IMR-90 (cell line): ENCODE measurements around the gene TP53I11. TPM values are rescaled to one million over a fixed set of nuclear protein-coding genes. Genes with fewer than 3 reads are reported as not detected.

ENCODE experiments used
- ATAC-seq: fragments of 200-7000 bp; cut with Tn5 transposase; 2 replicates; pipeline ENCODE4 v1.9.1; 2020; ENCODE audit warnings: low read depth, mild to moderate bottlenecking, moderate library complexity
- BruUV-seq: library from RNA; stranded (reverse); fragments of 400-500 nt; replicated peaks from 2 replicates; lab custom pipeline; 2021; lab: Mats Ljungman, UMichigan
- CTCF ChIA-PET: fragments of 300-600 bp; formaldehyde crosslinking; extraction: SDS; loops from one replicate; lab custom pipeline; 2021; ENCODE audit warnings: antibody characterized with exemption; lab: Yijun Ruan, JAX
- POLR2A ChIA-PET: fragments of 300-600 bp; sonication (Branson Sonifier 250); formaldehyde crosslinking; loops from one replicate; lab custom pipeline; 2022; ENCODE audit warnings: antibody characterized with exemption; ENCODE audit not compliant: unreplicated experiment; lab: Charles Lee
- DNase-seq: peaks from one replicate; pipeline ENCODE4 v3.0.0; 2013
- H2AFZ ChIP-seq: replicated peaks from 2 replicates; pipeline ENCODE3; 2013; ENCODE audit warnings: low read length, mild to moderate bottlenecking; ENCODE audit not compliant: poor library complexity
- H2AK5ac ChIP-seq: 2 replicates; pipeline ENCODE4 v1.6.1; 2013; ENCODE audit warnings: low read depth, low read length, inconsistent platforms
- H2AK9ac ChIP-seq: replicated peaks from 2 replicates; pipeline ENCODE3; 2013; ENCODE audit warnings: mild to moderate bottlenecking, low read depth, low read length, moderate library complexity; ENCODE audit not compliant: poor library complexity
- H2BK120ac ChIP-seq: 2 replicates; pipeline ENCODE4 v1.6.1; 2013; ENCODE audit warnings: low read depth, low read length, inconsistent platforms
- H2BK15ac ChIP-seq: 3 replicates; pipeline ENCODE4 v1.6.1; 2013; ENCODE audit warnings: low read depth, low read length, inconsistent platforms
- H2BK20ac ChIP-seq: 2 replicates; pipeline ENCODE4 v1.6.1; 2013; ENCODE audit warnings: low read depth, mild to moderate bottlenecking, inconsistent platforms, low read length, moderate library complexity
- H2BK5ac ChIP-seq: 2 replicates; pipeline ENCODE4 v1.6.1; 2013; ENCODE audit warnings: mild to moderate bottlenecking, low read depth, low read length, inconsistent platforms; ENCODE audit not compliant: poor library complexity, severe bottlenecking
- H3K14ac ChIP-seq: replicated peaks from 2 replicates; pipeline ENCODE4 v1.6.1; 2013; ENCODE audit warnings: low read depth, low read length, inconsistent platforms
- H3K18ac ChIP-seq: 2 replicates; pipeline ENCODE4 v1.6.1; 2013; ENCODE audit warnings: low read depth, low read length, control low read depth
- H3K23ac ChIP-seq: 2 replicates; pipeline ENCODE4 v1.6.1; 2013; ENCODE audit warnings: low read depth, low read length, inconsistent platforms
- H3K27ac ChIP-seq: 2 replicates; pipeline ENCODE4 v1.5.1; 2013; ENCODE audit warnings: mild to moderate bottlenecking, control low read depth, low read length; ENCODE audit not compliant: insufficient read depth
- H3K27me3 ChIP-seq: 2 replicates; pipeline ENCODE4 v1.6.1; 2013; ENCODE audit warnings: low read length; ENCODE audit not compliant: control insufficient read depth, insufficient read depth
- H3K36me3 ChIP-seq: 2 replicates; pipeline ENCODE4 v1.6.1; 2013; ENCODE audit warnings: low read length, mixed read lengths; ENCODE audit not compliant: control insufficient read depth, insufficient read depth
- H3K4ac ChIP-seq: 2 replicates; pipeline ENCODE4 v1.6.1; 2013; ENCODE audit warnings: low read depth, low read length, inconsistent platforms
- H3K4me1 ChIP-seq: 2 replicates; pipeline ENCODE4 v1.6.1; 2013; ENCODE audit warnings: low read length, mixed read lengths; ENCODE audit not compliant: control insufficient read depth, insufficient read depth
- H3K4me2 ChIP-seq: 2 replicates; pipeline ENCODE4 v1.6.1; 2013; ENCODE audit warnings: low read depth, mild to moderate bottlenecking, control low read depth, low read length, moderate library complexity
- H3K4me3 ChIP-seq: 2 replicates; pipeline ENCODE4 v1.5.1; 2013; ENCODE audit warnings: low read depth, mild to moderate bottlenecking, control low read depth, low read length, moderate library complexity; ENCODE audit not compliant: insufficient read depth
- H3K56ac ChIP-seq: 2 replicates; pipeline ENCODE4 v1.6.1; 2013; ENCODE audit warnings: low read length, inconsistent platforms; ENCODE audit not compliant: insufficient read depth; ENCODE audit errors: extremely low read depth
- H3K79me1 ChIP-seq, 2 experiments: 2 replicates each; pipeline ENCODE4 v1.6.1; 2013; ENCODE audit warnings: low read length in 2 of 2, inconsistent platforms in 1 of 2, low read depth in 1 of 2
- H3K9ac ChIP-seq: 2 replicates; pipeline ENCODE4 v1.6.1; 2013; ENCODE audit warnings: low read depth, low read length, control low read depth
- H3K9me1 ChIP-seq: 2 replicates; pipeline ENCODE4 v1.6.1; 2013; ENCODE audit warnings: low read length, inconsistent platforms; ENCODE audit not compliant: insufficient read depth
- H3K9me3 ChIP-seq: 2 replicates; pipeline ENCODE4 v1.6.1; 2013; ENCODE audit warnings: low read length; ENCODE audit not compliant: control insufficient read depth, insufficient read depth
- H4K20me1 ChIP-seq: 2 replicates; pipeline ENCODE4 v1.6.1; 2013; ENCODE audit warnings: low read length, inconsistent platforms; ENCODE audit not compliant: insufficient read depth
- H4K5ac ChIP-seq: 2 replicates; pipeline ENCODE4 v1.6.1; 2013; ENCODE audit warnings: mild to moderate bottlenecking, low read depth, low read length, control low read depth
- H4K8ac ChIP-seq, 2 experiments: 2 replicates each; pipeline ENCODE4 v1.6.1; 2013; ENCODE audit warnings: low read depth in 2 of 2, low read length in 2 of 2, control low read depth in 1 of 2, inconsistent platforms in 1 of 2
- H4K91ac ChIP-seq: 2 replicates; pipeline ENCODE4 v1.6.1; 2013; ENCODE audit warnings: low read depth, low read length, inconsistent platforms; ENCODE audit not compliant: insufficient read depth
- BHLHE40 ChIP-seq: fragments of 150-350 bp; IDR thresholded peaks from 2 replicates; pipeline ENCODE4 v1.6.1; 2016; ENCODE audit warnings: mild to moderate bottlenecking, low read depth, low read length
- CEBPB ChIP-seq: IDR thresholded peaks from 2 replicates; pipeline ENCODE4 v1.6.1; 2012; ENCODE audit warnings: low read depth, low read length, improper control_type of control experiment
- ELK1 ChIP-seq: fragments of 150-350 bp; IDR thresholded peaks from 2 replicates; pipeline ENCODE4 v1.6.1; 2016; ENCODE audit warnings: low read depth, mild to moderate bottlenecking, low read length, moderate library complexity, borderline replicate concordance
- FOS ChIP-seq: fragments of 150-350 bp; IDR thresholded peaks from 2 replicates; pipeline ENCODE4 v1.6.1; 2016; ENCODE audit warnings: low read depth, low read length
- MAFK ChIP-seq: IDR thresholded peaks from 2 replicates; pipeline ENCODE4 v1.6.1; 2012; ENCODE audit warnings: low read depth, low read length, improper control_type of control experiment
- MAZ ChIP-seq: IDR thresholded peaks from 2 replicates; pipeline ENCODE4 v1.6.1; 2012; ENCODE audit warnings: low read depth, mild to moderate bottlenecking, low read length, improper control_type of control experiment, moderate library complexity, borderline replicate concordance
- MXI1 ChIP-seq: IDR thresholded peaks from 2 replicates; pipeline ENCODE4 v1.6.1; 2012; ENCODE audit warnings: low read depth, mild to moderate bottlenecking, low read length, moderate library complexity, borderline replicate concordance
- POLR2A ChIP-seq: IDR thresholded peaks from 2 replicates; pipeline ENCODE4 v1.6.1; 2012; ENCODE audit warnings: mild to moderate bottlenecking, low read depth, low read length
- RAD21 ChIP-seq: IDR thresholded peaks from 2 replicates; pipeline ENCODE4 v1.6.1; 2012; ENCODE audit warnings: low read length, improper control_type of control experiment
- RFX5 ChIP-seq: IDR thresholded peaks from 2 replicates; pipeline ENCODE4 v1.8.0; 2012; ENCODE audit warnings: low read depth, mild to moderate bottlenecking, low read length, moderate library complexity
- SMC3 ChIP-seq: fragments of 150-350 bp; IDR thresholded peaks from 2 replicates; pipeline ENCODE4 v1.6.1; 2016; ENCODE audit warnings: low read depth, mild to moderate bottlenecking, antibody characterized with exemption, low read length, moderate library complexity
- USF2 ChIP-seq: fragments of 150-350 bp; IDR thresholded peaks from 2 replicates; pipeline ENCODE4 v1.6.1; 2017; ENCODE audit warnings: mild to moderate bottlenecking, antibody characterized with exemption, low read length, low read depth
- WGBS, 2 experiments: methylation state at CpG; one replicate each; pipeline versions ENCODE4 v1.1.5 to v1.1.7; 2013; ENCODE audit warnings: missing lambda C conversion rate in 2 of 2; ENCODE audit not compliant: insufficient read length in 1 of 2; ENCODE audit errors: extremely low coverage in 2 of 2; 5-methylcytosine and 5-hydroxymethylcytosine counted together
- dilution Hi-C: fragments of 300-500 bp; cut with HindIII; formaldehyde crosslinking; loops from one replicate; pipeline ENCODE4 v1.14.3; 2018; ENCODE audit warnings: low sequenced_read_pairs; ENCODE audit not compliant: unreplicated experiment
- in situ Hi-C: fragments of 300-500 bp; cut with MboI; formaldehyde crosslinking; loops from 3 replicates; pipeline ENCODE4 v1.14.3; 2019; ENCODE audit warnings: low sequenced_read_pairs, inconsistent platforms, mixed read lengths
- intact Hi-C: fragments of 100-400 bp; cut with micrococcal nuclease; formaldehyde crosslinking; loops from 2 replicates; pipeline ENCODE4 v1.10.0; 2022
- polyA plus RNA-seq, 3 experiments: library from polyadenylated mRNA; depleted of rRNA; stranded (reverse); fragments of >200 nt; gene quantifications; 2 replicates each; pipeline ENCODE4 v1.2.3, GENCODE V29; 2012; ENCODE audit warnings: low replicate concordance in 1 of 3
- total RNA-seq: library from RNA; depleted of rRNA; stranded (reverse); fragments of >200 nt; gene quantifications from 2 replicates; pipeline ENCODE4 v1.2.3, GENCODE V29; 2012
- TF ChIP-seq, protein P1 (sequence below): conservative IDR thresholded peaks from 2 replicates; pipeline ENCODE4 v1.5.1; 2012; ENCODE audit warnings: mild to moderate bottlenecking, low read depth, low read length, improper control_type of control experiment

Gene TP53I11
- total and polyA plus RNA-seq, 2 of the 4 experiments (the other 2 are of a cell fraction) = 3.9 to 22.0 TPM

- CTCF ChIA-PET = interaction anchor here (0.7 to 1.1 kb wide), 3 partner anchors 8 to 173 kb away, joined by 3 to 4 read pairs (median 3); no protein-coding TSS in a partner anchor
- dilution Hi-C loops (loop anchor here (25.0 kb wide), 1 partner anchor 132 kb away; no protein-coding TSS in a partner anchor), intact Hi-C loops (loop anchor here (1.0 to 2.0 kb wide), 4 partner anchors 166 to 337 kb away; no protein-coding TSS in a partner anchor), in situ Hi-C loops (loop anchor here (5.0 kb wide), 2 partner anchors 167 to 272 kb away; partner anchors contain the start of gene TSPAN18)
- 68% methylated on average over 3 of the region's 21 CpGs; no CpG with 5 or more reads in 1 of the 2 experiments for WGBS, 2 experiments
- no peak overlapping the region for H3K14ac ChIP-seq
- H2BK120ac ChIP-seq = no peak overlapping the region; the same call in 1 of the 2 replicates
- H4K5ac ChIP-seq = no peak overlapping the region
- H3K18ac ChIP-seq = no peak overlapping the region
- H4K8ac ChIP-seq = no peak overlapping the region
- no peak for TF ChIP-seq RFX5
- TF ChIP-seq ELK1 = no peak
- peak; percentile 99 for TF ChIP-seq SMC3
- TF ChIP-seq RAD21 = peak; percentile 100
- TF ChIP-seq FOS = no peak
- TF ChIP-seq MAFK = no peak
- no peak for TF ChIP-seq USF2
- no peak for TF ChIP-seq MXI1
- TF ChIP-seq, protein P1, sequence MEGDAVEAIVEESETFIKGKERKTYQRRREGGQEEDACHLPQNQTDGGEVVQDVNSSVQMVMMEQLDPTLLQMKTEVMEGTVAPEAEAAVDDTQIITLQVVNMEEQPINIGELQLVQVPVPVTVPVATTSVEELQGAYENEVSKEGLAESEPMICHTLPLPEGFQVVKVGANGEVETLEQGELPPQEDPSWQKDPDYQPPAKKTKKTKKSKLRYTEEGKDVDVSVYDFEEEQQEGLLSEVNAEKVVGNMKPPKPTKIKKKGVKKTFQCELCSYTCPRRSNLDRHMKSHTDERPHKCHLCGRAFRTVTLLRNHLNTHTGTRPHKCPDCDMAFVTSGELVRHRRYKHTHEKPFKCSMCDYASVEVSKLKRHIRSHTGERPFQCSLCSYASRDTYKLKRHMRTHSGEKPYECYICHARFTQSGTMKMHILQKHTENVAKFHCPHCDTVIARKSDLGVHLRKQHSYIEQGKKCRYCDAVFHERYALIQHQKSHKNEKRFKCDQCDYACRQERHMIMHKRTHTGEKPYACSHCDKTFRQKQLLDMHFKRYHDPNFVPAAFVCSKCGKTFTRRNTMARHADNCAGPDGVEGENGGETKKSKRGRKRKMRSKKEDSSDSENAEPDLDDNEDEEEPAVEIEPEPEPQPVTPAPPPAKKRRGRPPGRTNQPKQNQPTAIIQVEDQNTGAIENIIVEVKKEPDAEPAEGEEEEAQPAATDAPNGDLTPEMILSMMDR = peak; percentile 99
- TF ChIP-seq CEBPB = no peak
- TF ChIP-seq POLR2A = peak; percentile 66
- TF ChIP-seq BHLHE40 = 0 out of 2 replicates have a peak, but pooled peaks have one; percentile 27
- peak; percentile 81 for TF ChIP-seq MAZ
- H3K27ac ChIP-seq = no peak overlapping the region
- H3K9ac ChIP-seq = no peak overlapping the region
- no peaks in the 10 kb centered on the region for H4K20me1 ChIP-seq
- H2BK20ac ChIP-seq = no peak overlapping the region
- POLR2A ChIA-PET = no interaction called here
- no peak overlapping the region; the same call in 1 of the 2 replicates for H4K91ac ChIP-seq
- H2BK15ac ChIP-seq = no peak overlapping the region
- BruUV-seq = no TSS peak
- H3K23ac ChIP-seq = no peak overlapping the region
- no peak overlapping the region for H3K4ac ChIP-seq
- no peaks in the 10 kb centered on the region for H3K36me3 ChIP-seq
- no peaks in the 10 kb centered on the region for H3K79me1 ChIP-seq
- H2AK9ac ChIP-seq = no peak overlapping the region
- peaks cover 2% of the 10 kb centered on the region; the same call in 1 of the 2 replicates for H3K4me1 ChIP-seq
- peak overlapping the region; percentile 36 for H2AFZ ChIP-seq
- H3K4me3 ChIP-seq = no peak overlapping the region
- ATAC-seq = peak; percentile 97
- H2AK5ac ChIP-seq = no peak overlapping the region
- no peak overlapping the region for H3K4me2 ChIP-seq
- peaks cover 6% of the 10 kb centered on the region; the same call in 1 of the 2 replicates for H3K9me3 ChIP-seq
- no peaks in the 10 kb centered on the region for H3K9me1 ChIP-seq
- H2BK5ac ChIP-seq = no peak overlapping the region
- DNase-seq = peak; percentile 66
- peaks cover 17% of the 10 kb centered on the region for H3K27me3 ChIP-seq
- H3K56ac ChIP-seq = no peak overlapping the region
These were observed 56.7 kb downstream of the TP53I11 start for GRCh38 chr11:44893846-44894617.
